ENCODE data around the gene SPAST.

DNA sequence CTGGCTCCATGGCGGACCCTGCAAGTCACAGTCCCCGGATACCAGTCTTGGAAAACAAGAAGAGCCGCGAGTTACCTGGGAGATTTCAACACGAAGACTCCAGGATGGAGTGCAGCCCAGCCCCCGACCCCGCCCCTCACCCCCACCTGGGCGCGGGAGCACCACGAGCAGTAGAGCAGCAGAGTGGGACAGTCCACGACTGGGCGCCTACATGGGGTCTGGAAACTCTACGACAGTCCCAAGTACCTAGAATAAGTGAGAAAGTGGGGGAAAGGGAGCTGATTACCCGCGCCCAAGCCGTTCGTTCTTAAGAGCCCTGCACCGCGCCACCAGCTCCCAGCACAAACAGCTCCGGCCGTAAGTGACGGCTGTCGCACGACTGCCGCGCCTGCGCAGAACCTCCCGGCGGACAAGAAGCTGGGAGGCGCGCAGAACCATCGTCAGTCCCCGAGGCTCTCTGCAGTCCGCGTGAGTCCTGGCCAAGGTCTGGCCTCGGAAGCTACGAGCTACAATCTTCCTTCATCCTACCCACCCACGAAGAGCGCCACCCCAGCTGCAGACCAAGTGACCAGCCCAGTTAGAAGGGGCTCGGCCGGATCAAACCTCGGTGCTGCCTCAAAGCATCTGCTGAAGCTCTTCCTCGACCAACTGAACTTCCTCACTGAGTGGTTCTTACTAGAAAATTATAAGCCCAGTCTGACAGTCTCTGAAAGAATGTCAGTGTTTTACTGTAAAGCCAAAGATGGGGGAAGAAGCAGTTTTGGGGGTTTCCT lies 23.7 kb upstream of the SPAST start, which contains the start of gene DPY30:
- no peak for TF ChIP-seq EZH2 (IDR thresholded peaks at IDR 0.05; ENCODE audit: insufficient read depth, poor library complexity, severe bottlenecking)
- TF ChIP-seq EZH2phosphoT487 (IDR thresholded peaks at IDR 0.05; ENCODE audit: insufficient read depth, low read depth): no peak
